Measurements from ENCODE around the gene CEP104. TPM values are rescaled to one million over a fixed set of nuclear protein-coding genes. Genes with fewer than 3 reads are reported as not detected.

Gene CEP104
- total RNA-seq, 2 donors from 2014 or later, result 40.1 to 57.9 TPM

DNA sequence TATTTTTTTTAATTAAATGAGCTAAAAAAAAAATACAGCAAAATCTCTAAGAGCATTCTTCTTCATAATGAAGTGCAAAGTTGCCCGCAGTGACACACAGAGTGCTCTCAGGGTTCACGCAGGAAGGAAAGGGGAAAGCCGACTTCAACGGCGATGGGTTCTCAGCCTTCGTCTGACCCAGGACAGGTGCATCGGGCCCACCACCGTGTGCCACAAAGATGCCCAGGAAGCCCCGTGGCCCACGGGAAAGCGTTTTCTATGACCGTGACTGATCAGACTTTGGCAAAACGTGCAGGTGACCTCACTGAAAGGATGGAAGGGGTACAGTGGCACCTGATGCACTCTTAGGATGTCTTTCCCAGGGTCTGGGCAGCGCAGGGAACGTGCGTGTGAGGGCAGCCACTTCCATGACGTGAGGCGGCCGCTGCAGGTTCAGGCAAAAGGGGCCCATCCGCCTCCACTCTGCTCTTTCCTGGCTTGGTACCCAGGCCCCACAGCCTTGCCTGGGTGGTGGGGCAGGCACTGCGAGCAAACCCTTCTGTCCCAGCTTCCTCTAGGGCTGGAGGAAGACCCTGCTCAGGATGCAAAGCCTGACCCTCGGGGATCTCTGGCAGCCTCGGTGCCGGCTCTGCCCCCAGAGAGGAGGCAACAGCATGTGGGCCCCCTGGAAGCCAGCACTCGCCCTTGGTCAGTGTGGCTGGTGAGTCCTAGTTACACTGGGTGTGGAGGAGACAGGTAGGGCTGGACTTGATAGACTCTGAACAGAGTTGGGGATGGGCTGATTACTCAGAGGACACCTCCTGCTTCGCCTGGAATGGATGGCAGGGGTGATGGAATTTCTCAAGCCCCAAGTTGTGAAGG is 69.0 kb downstream of the CEP104 start:
- DNase-seq (ENCODE audit: low spot score), result no peak
- intact Hi-C loops (cut with DNase I), result no loop called here

DNA sequence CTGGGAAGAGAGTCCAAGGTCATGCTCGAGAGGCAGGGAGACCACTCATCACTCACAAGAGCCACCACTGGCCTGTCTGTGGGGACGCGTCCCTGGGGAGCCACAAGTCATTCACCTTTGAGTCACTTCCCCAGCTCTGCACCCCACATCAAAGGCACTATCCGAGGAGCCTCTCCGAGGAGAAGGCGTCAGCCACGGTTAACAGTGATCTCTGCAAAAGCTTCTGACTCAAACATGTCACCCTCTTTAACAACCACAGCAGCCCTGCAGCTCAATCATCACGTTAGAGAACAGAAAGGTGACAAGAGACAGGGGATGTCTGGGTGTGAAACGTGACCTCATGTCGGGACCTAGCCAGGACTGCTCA is 69.7 kb downstream of the CEP104 start:
- no peak for DNase-seq (ENCODE audit: low spot score)
- intact Hi-C loops (cut with DNase I), result no loop called here

DNA sequence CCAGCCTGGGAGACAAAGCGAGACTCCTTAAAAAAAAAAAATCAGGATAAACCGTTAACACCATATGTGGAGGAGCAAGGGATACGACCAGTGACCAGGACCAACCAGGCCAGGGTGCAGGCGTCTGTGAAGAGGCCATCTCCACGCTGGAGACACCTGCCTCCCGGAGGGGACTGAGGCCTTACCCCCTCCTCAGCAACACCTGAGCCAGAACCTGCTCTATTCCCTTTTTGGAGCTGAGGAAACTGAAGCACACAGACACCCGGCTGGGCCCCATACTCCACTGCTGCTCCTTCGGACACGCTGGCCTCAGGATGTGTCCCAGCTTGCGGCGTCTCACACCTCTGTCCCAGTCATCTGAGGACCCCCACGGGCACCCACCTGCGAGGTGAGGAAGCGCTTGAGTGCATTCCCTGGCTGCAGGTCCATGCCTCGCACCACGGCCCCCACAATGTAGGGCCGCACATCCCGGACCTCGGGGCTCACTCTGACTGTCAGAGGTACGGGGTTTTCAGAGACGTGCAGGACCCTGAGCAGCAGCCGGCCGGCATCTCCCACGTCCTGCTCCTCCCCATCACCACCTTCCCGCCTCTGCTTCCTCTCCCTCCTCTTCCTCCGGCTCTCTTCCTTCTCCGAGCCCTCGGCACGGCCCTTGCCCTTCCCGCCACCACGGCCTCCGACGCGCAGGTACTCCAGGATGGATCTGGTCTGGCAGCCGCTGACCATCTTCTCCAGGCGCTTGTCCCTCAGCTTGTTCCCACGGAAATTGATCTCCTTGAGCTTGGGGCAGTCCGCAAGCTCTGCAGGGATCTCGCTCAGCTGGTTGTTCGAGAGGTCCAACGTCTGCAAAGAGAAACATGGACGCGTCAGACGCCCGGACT is 70.3 kb downstream of the CEP104 start:
- no peak for DNase-seq (ENCODE audit: low spot score)
- intact Hi-C loops (cut with DNase I), result no loop called here

DNA sequence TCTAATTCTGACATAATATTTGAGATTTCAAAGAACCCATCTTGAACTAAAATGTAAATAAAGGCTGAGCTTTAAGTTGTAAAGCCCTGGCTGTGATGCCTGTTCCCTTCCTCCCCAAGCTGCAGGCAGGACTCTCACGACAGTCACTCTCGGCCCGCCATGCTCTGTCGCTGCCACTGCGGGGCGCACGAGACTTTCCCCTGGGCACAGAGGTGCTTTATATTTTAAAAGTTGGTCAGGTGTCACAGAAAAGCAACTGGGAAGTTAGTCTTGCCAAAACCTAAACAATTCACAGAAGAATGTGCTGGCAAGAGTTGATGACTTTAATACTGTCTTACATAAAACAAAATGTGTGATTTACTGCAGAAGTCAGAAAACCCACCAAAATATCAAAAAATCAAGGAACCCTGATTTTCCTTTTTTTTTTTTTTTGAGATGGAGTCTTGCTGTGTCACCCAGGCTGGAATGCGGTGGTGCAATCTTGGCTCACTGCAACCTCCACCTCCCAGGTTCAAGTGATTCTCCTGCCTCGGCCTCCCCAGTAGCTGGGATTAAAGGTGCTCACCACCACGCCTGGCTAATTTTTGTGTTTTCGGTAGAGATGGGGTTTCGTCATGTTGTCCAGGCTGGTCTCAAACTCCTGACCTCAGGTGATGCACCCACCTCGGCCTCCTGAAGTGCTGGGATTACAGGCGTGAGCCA is 71.4 kb downstream of the CEP104 start:
- intact Hi-C loops (cut with DNase I), result no loop called here
- DNase-seq (ENCODE audit: low spot score), result no peak

DNA sequence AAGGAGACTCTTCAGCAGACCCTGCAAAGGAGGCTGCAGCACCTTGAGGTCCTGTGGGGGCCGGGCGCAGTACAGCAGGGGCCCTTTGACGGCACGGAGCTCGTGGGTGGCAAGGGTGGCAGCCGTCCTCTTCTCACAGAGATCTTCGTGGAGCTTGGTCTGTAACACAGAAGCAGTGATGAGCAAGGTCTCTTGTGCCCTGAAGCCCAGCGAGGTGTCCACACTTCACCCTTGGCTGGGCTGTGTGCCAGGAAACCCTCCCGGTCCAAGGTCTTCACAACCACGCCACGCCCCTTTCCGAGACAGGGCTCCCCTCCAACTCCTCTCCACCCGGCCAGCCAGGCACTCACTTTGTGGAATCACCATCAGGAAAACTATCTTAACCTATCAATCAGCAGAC is 72.0 kb downstream of the CEP104 start:
- no peak for DNase-seq (ENCODE audit: low spot score)
- intact Hi-C loops (cut with DNase I), result no loop called here

DNA sequence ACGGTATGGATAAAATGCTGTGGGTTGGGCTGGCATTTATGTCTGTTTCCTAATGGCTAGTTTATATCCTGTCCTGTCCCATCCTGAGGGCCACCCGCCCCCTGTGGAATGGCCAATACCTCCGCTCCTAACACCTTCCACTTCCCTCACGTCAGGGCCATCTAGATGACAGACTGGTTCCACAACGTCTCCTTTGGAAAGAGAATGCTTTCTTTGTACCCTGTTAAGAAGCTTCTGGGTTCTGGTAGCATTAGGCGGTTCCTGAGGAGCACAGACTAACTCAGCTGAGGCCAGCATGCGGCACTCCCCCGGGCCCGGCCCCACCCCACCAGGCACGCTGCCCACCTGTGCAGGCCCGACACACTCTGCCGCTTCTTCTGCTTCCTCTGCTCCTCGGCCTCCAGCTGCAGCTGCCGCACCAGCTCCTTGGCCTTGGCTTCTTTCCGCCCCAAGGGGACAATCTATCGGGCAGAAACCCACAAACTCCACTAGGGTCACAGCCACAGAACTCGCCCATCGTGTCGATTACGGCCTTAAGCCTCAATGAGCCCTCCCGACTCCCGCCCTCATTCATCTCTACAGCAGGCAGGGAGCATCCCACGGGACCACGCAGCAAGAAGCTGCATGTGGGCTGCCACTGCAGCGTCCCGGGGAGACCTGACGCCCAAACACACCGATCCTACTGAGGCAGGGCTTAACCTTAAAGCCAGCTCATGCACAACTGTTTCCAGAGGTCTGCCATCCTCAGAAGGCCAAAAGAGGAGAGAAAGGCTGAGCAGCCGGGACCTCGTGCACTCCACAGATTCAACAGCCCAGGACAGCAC is 73.1 kb downstream of the CEP104 start:
- intact Hi-C loops (cut with DNase I), result no loop called here
- no peak for DNase-seq (ENCODE audit: low spot score)

DNA sequence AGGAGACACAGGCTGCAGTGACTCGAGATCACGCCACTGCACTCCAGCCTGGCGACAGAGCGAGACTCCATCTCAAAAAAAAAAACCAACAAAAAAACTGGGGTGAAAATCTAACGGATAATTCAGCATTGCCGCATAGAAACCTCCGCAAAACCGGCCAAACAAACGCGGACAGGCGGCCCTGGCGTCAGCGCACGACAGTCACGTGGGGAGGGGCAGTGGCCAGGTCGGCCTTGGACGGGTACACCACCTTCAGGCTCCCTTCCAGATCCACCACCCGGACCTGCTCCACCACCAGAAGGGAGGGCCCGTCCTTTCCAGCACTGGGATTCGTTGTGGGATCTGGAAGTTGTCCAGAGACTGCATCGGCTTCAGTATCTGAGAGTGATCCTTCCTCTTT is 76.1 kb downstream of the CEP104 start:
- no peak for DNase-seq (ENCODE audit: low spot score)
- intact Hi-C loops (cut with DNase I), result no loop called here

DNA sequence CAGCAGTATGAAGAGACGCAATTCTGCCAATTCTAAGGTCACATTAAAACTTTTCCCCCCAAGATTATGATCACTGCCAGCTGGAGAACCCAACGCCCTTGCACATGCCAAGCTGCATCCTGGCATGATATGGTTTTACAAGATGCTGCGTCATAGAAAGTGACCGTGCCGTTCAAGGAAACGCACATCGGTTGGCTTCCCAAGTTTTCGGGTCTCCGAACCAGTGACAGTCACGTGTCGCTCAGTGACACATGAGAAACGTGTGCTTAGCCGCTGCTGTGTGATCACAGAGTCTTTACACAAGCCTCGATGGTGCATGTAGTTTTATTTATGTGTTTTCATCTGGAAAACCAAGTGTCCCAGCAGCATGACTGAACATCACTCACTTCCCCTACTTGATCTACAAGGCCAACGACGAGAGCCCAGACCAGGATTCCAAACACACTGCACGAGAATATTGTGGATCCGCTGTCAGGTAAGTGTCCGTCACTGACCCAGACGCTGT is 77.0 kb downstream of the CEP104 start:
- intact Hi-C loops (cut with DNase I), result no loop called here
- no peak for DNase-seq (ENCODE audit: low spot score)

DNA sequence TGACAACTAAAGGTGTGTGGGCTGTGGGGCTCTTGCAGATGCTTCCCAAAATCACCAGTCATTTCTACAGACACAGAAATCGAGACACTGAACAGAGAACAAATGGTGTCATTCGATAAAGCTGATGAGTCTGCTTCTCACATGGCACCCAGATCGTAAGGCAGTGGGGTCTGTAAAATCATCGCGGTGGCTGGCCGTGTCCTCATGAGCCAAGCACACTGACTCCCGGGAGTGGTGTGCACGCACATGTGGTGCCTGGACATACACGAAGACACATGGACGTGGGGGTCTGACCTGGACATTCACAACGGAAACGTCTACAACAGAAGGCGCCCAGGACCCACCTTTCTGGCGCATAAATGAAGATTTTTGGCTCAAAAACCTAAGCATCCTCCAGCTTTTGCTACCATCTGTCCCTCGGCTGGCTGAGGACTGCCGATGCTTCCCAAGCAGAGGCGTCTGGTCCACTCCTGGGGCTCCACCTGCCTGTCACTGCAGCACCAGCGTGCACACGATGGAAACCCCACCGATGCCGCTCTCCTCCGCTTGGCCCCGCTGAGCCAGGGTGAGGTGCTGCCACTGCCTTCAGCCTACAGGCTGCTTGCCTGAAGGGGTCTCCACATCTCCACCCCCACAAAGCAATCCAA is 77.6 kb downstream of the CEP104 start:
- DNase-seq (ENCODE audit: low spot score), result no peak
- intact Hi-C loops (cut with DNase I), result no loop called here

DNA sequence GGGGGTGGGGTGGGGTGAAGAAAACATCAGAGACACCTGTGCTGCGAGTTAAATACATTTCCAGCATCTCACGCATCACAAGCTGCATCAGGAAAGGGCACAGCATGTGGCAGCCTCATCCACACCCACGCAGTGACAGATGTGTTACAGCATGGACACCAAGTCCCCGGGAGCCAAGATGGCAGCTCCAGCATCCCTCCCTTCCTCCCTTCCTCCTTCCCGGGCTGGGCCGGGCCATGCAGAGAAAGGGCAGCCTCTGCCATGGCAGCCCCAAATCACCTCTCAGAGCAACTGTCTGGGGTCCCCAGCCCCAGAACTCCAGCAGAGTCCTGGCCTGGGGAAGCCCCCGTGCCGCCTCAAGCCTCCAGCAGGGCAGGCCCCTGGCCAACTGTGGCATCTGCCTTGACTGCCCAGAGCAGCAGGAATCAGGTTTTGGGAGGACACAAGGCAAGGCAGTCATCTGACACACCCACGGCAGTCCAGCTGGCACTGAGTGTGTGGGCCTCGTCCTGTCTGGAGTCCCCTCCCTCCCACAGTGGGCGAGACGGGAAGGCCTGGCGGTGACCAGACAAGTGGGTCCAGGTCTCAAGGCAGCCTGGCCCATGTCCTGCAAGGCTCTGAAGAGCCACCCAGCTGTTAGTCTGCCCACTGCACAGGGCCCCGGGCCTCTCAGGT is 78.3 kb downstream of the CEP104 start:
- DNase-seq (ENCODE audit: low spot score), result no peak
- intact Hi-C loops (cut with DNase I), result no loop called here

DNA sequence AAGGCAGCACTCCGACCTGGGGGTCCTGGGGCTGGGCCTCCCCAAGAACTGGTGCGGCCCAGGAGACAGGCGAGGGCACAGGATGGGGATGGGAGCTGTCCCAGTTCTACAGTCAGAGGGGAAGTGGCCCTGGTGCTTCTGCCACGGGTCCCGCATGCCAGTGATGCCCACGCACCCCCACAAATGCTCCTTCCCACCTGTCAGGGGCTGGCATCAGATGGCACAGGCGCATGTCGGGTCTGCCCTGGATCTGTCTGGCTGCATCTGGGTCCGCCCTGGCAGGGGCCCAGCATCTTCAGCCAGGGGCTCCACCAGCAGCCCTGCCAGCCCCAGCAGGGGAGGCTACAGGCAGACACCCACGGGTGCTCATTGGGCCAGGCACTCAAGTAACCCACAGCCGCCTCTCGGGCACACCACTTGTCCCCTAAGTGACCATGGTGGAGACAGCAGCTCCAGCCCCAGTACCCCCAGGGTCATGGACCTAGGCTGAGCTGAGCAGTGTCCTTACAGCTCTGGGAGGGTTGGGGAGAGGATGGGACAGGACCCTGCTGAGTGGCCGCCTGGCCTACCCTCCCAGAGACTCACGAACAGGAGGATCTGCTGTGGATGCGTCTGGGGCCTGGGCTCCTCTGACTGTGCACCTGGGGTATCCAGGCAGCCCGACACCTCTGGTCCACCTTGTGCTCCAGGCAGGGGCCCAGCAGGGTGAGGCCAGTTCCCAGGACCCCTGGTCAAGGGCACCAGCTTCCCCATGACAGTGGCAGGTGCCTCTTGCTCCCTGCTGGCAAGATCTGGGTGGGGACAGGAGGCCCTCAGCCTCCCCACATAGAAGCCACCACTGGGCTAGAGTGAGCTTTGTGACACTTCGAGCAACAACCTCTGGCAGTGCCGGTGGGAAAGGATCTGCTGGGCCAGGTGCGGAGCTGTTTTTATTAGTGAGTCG is 79.1 kb downstream of the CEP104 start:
- DNase-seq (ENCODE audit: low spot score), result no peak
- intact Hi-C loops (cut with DNase I), result no loop called here

DNA sequence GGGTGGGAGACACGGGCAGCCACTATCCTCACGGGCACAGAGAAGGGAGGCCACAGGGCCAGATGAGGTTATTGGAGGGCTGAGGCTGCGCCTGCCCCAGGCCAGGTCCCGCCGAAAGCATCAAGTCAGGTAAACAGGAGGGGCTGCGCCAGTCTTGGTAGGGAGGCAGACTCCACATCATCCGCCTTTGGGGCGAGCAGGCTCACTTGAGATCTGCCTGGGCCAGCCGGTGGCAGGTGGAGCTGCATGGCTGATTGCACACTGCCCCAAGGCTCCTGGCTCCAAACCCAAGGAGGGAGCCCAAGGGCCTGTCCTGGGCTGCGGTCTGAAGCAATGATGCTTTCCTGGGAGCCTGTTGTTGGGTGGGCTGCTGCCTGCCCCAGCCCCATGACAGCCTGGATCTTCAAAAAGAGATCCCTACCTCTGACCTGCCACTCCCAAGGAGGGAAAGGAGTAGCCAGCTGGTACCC is 79.9 kb downstream of the CEP104 start:
- intact Hi-C loops (cut with DNase I), result no loop called here
- DNase-seq (ENCODE audit: low spot score), result no peak

DNA sequence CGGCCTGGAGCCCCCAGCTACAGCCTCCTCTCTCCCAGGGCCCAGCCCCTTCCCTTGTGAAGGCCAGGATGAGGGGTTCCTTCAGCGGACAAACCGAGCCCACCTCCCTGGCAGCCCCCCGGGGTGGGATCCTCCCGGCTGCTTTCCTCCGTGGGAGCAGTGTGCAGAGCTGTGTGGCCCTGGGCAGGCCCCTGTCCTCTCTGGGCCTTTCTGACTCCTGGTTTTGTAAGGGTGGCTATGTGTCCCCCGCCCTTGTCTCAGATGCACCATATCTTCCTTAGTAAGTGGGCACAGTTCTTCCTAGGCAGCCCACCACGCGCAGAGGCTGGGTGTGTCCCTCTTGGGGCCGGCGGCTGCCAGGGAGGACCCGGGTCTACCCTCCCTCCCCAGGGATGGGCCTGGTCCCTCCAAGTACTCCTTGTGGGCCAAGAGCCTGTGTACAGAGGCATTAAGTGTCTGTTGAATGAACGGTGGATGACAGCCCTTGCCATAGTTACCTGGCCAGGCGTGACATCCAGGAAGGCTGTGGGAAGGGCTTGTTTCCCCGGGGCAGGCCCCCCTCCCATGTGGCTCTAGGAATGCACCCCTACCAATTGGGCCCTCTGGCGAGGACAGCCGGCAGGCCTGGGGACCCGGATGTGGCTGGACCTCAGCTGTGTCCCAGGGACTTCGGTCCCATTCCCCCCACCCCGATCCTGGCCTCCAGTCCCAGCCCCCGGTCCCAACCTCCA is 80.6 kb downstream of the CEP104 start:
- intact Hi-C loops (cut with DNase I), result no loop called here
- DNase-seq (ENCODE audit: low spot score), result no peak

DNA sequence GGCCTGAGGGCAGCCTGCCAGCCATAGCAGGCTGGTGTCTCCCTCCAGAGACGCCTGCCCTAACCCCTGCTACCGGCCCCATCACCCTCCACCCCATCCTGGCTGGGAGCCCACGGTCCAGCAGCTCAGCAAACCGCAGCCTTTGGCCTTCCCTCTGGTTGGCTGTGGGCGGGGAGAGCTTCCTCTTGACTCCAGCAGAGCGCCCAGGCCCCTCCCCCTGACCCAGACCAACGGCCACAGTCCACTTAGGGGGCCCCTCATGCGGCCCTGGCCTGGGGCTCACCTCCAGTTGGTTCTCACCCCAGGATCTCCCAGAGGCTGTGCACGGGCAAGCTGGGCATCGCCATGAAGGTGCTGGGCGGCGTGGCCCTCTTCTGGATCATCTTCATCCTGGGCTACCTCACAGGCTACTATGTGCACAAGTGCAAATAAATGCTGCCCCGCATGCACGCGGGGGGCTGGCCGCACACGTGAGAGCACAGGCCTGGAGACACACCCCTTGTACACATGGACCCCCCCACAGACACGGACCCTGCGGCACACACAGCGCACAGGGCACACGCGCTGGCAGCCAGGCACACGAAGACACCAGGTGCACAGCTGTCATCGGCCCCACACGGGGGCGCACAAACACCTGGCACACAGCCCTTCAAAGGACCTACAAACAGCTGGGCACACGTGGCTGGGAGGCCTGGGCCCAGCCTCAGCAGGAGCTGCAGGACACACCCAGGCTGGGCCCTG is 81.4 kb downstream of the CEP104 start:
- DNase-seq (ENCODE audit: low spot score), result no peak

DNA sequence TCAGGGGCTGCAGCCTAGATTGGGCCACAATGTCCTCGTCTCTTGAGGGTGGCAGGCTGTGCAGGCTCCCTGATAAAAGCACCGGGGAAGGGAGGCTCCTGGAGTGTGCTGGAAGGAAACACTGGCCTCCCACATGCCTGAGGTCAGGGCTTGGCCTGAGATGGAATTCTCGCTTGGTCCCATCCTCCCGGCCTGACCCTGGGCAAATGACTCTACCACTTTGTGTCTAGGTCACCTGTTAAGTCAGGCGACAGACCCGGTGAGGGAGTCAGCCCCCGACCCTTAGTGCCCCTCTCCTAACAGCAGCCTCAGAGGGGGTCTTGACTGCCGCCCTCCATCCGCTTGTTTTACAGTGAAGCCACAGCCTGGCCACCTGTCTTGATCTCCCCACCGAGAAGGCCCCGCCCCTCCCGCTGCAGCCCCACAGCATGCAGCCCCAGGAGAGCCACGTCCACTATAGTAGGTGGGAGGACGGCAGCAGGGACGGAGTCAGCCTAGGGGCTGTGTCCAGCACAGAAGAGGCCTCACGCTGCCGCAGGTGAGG is 82.0 kb downstream of the CEP104 start:
- no peak for DNase-seq (ENCODE audit: low spot score)
- intact Hi-C loops (cut with DNase I), result no loop called here

More for the DNA sequence above, 81.4 kb downstream of the CEP104 start:
- intact Hi-C loops (cut with DNase I), result no loop called here

Data from posterior vena cava (tissue), 2 donors.